B cell (primary cell): ENCODE measurements around the gene TCERG1L. TPM values are rescaled to one million over a fixed set of nuclear protein-coding genes. Genes with fewer than 3 reads are reported as not detected.
"Not testable (repeated sequence)": the region's sequence is repeated elsewhere in the genome, so short reads cannot be mapped to it uniquely, and the experiment has no call there.

Experiments used
- ATAC-seq: fragments of 200-7000 bp; cut with Tn5 transposase; one replicate; pipeline ENCODE4 v1.10.0; 2021; ENCODE audit warnings: low read depth, mild to moderate bottlenecking, moderate number of reproducible peaks, moderate library complexity
- CTCF ChIA-PET: fragments of 350-600 bp; sonication (Branson Sonifier 250); formaldehyde crosslinking; loops from one replicate; lab custom pipeline; 2021; ENCODE audit warnings: antibody characterized with exemption, inconsistent platforms; lab: Charles Lee
- POLR2A ChIA-PET: fragments of 350-600 bp; sonication (Branson Sonifier 250); formaldehyde crosslinking; loops from one replicate; lab custom pipeline; 2021; ENCODE audit warnings: antibody characterized with exemption; lab: Charles Lee
- DNase-seq: peaks from one replicate; pipeline ENCODE4 v3.0.0; 2013
- H2AFZ ChIP-seq: 2 replicates; pipeline ENCODE4 v1.6.1; 2012; ENCODE audit warnings: mild to moderate bottlenecking, low read depth, low read length; ENCODE audit not compliant: insufficient read depth, poor library complexity, severe bottlenecking
- H3K27ac ChIP-seq, 2 donors: 1 replicate in 1 of 2; 2 replicates in 1 of 2; pipeline ENCODE4 v1.5.1; 2012 to 2013; ENCODE audit warnings: low read length in 2 of 2, mild to moderate bottlenecking in 2 of 2, moderate library complexity in 1 of 2
- H3K27me3 ChIP-seq, 4 experiments: fragments of 200-600 bp in 1 of 4; sonication (generic) in 1 of 4; replicated peaks in 1 of 4; 1 replicate in 2 of 4; 2 replicates in 2 of 4; pipeline versions ENCODE4 v1.6.1 to v1.7.0; 2013 to 2016; ENCODE audit warnings: low read length in 3 of 4, mild to moderate bottlenecking in 2 of 4, mixed read lengths in 1 of 4, moderate library complexity in 1 of 4; ENCODE audit not compliant: insufficient read depth in 4 of 4, control insufficient read depth in 3 of 4; ENCODE audit errors: control extremely low read depth in 1 of 4
- H3K36me3 ChIP-seq, 2 experiments: replicated peaks in 1 of 2; 1 replicate in 1 of 2; 2 replicates in 1 of 2; pipeline versions ENCODE4 v1.6.1 to v1.7.1; 2013; ENCODE audit warnings: low read length in 1 of 2; ENCODE audit not compliant: insufficient read depth in 2 of 2, control insufficient read depth in 1 of 2; ENCODE audit errors: control extremely low read depth in 1 of 2, extremely low read depth in 1 of 2
- H3K4me1 ChIP-seq, 2 donors: fragments of 200-600 bp in 1 of 2; sonication (generic) in 1 of 2; 1 replicate in 1 of 2; 2 replicates in 1 of 2; pipeline versions ENCODE4 v1.5.1 to v1.6.1; 2013 to 2017; ENCODE audit warnings: low read length in 2 of 2; ENCODE audit not compliant: control insufficient read depth in 2 of 2, insufficient read depth in 2 of 2
- H3K4me2 ChIP-seq: replicated peaks from 2 replicates; pipeline ENCODE3; 2012; ENCODE audit warnings: mild to moderate bottlenecking, low read depth, low read length; ENCODE audit not compliant: poor library complexity, severe bottlenecking
- H3K4me3 ChIP-seq, 5 experiments: fragments of 200-600 bp in 1 of 5; sonication (generic) in 1 of 5; 1 replicate in 3 of 5; 2 replicates in 2 of 5; pipeline versions ENCODE4 v1.5.1 to v1.7.0; 2011 to 2016; ENCODE audit warnings: low read length in 4 of 5, mild to moderate bottlenecking in 4 of 5, low read depth in 2 of 5, control low read depth in 1 of 5, moderate library complexity in 1 of 5; ENCODE audit not compliant: insufficient read depth in 1 of 5; ENCODE audit errors: control extremely low read depth in 1 of 5, extremely low read depth in 1 of 5
- H3K79me2 ChIP-seq: fragments of 200-600 bp; sonication (generic); one replicate; pipeline ENCODE4 v1.6.0; 2016; ENCODE audit warnings: low read length; ENCODE audit not compliant: control insufficient read depth, insufficient read depth
- H3K9ac ChIP-seq: fragments of 200-600 bp; sonication (generic); 2 replicates; pipeline ENCODE4 v1.6.1; 2017; ENCODE audit warnings: mild to moderate bottlenecking, low read length, moderate library complexity
- H3K9me3 ChIP-seq, 3 donors: one replicate each; pipeline versions ENCODE4 v1.6.1 to v1.7.1; 2013; ENCODE audit warnings: low read length in 2 of 3; ENCODE audit not compliant: control insufficient read depth in 2 of 3, insufficient read depth in 1 of 3; ENCODE audit errors: control extremely low read depth in 1 of 3
- H4K20me1 ChIP-seq: 2 replicates; pipeline ENCODE4 v1.6.0; 2012; ENCODE audit warnings: mild to moderate bottlenecking, low read length; ENCODE audit not compliant: insufficient read depth, control insufficient read depth, poor library complexity, severe bottlenecking
- H3K27ac Mint-ChIP-seq: one replicate; pipeline ENCODE4 v1.8.0; 2021; ENCODE audit warnings: mixed read lengths
- H3K27me3 Mint-ChIP-seq: one replicate; pipeline ENCODE4 v1.8.0; 2021; ENCODE audit warnings: mixed read lengths
- H3K4me1 Mint-ChIP-seq: one replicate; pipeline ENCODE4 v1.8.0; 2021; ENCODE audit warnings: mixed read lengths
- H3K4me3 Mint-ChIP-seq: one replicate; pipeline ENCODE4 v1.8.0; 2021; ENCODE audit warnings: mixed read lengths
- H3K9me3 Mint-ChIP-seq: one replicate; pipeline ENCODE4 v1.8.0; 2022; ENCODE audit warnings: mixed read lengths; ENCODE audit not compliant: insufficient read depth
- EZH2 ChIP-seq: IDR thresholded peaks from 2 replicates; pipeline ENCODE4 v1.6.1; 2012; ENCODE audit warnings: borderline replicate concordance, low read depth, mild to moderate bottlenecking, moderate library complexity, low read length; ENCODE audit not compliant: insufficient read depth, poor library complexity, severe bottlenecking
- WGBS: methylation state at CpG from one replicate; pipeline ENCODE4 v1.1.5; 2013; ENCODE audit warnings: missing lambda C conversion rate; ENCODE audit not compliant: insufficient coverage; 5-methylcytosine and 5-hydroxymethylcytosine counted together
- intact Hi-C: fragments of 100-400 bp; cut with micrococcal nuclease; formaldehyde crosslinking; loops from one replicate; pipeline ENCODE4 v1.10.0; 2022
- polyA plus RNA-seq: library from polyadenylated mRNA; depleted of rRNA; stranded (reverse); fragments of >200 nt; gene quantifications from 2 replicates; pipeline ENCODE4 v1.2.3, GENCODE V29; 2012
- total RNA-seq, 2 donors: library from RNA; stranded (reverse); fragments of 120-200 nt in 1 of 2; gene quantifications; 1 replicate in 1 of 2; 2 replicates in 1 of 2; pipeline versions ENCODE4 v1.2.3 to v1.2.4, GENCODE V29; 2013 to 2022
- TF ChIP-seq, protein P1 (sequence below): fragments of 200-600 bp; IDR thresholded peaks from one replicate; pipeline ENCODE4 v1.8.0; 2022; ENCODE audit warnings: antibody characterized with exemption, mild to moderate bottlenecking

The TCERG1L gene
- total and polyA plus RNA-seq, 2 donors (not counting 1 experiment from before 2014, with no cell fraction given), result 0.10 TPM; not detected in 1

DNA sequence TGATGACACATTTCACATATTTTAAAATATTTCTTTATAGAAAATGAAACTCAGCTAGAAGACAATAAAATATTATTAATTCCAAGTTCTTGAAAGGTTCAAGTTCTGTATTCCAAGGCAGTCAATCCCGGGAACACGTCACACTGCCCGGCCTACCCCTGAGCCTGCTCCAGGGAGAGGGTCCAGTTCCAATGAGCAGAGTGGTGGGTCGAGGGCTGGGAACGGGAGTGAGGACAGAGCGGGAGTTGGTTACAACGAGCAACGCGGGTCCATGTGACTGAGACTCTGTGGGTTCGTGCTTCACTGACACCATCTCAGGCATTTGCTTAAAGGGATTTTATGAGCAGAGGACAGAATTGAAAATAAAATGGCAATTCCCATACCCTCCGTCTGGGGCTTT, 209.4 kb downstream of the TCERG1L start:
- no peaks in the 10 kb centered on the region for H3K4me1 ChIP-seq
- no peak overlapping the region for H3K4me2 ChIP-seq
- ATAC-seq, result no peak
- H3K36me3 ChIP-seq, result no peaks in the 10 kb centered on the region
- H3K27ac ChIP-seq, result no peak overlapping the region
- intact Hi-C loops, result no loop called here
- Mint-ChIP-seq H3K27ac (no peak overlapping the region), H3K4me3 (no peak overlapping the region), H3K9me3 (no peaks in the 10 kb centered on the region), H3K27me3 (no peaks in the 10 kb centered on the region), H3K4me1 (no peaks in the 10 kb centered on the region)
- ChIA-PET POLR2A (no interaction called here), CTCF (no interaction called here)
- H3K27me3 ChIP-seq, result no peaks in the 10 kb centered on the region
- no peaks in the 10 kb centered on the region for H3K79me2 ChIP-seq
- H4K20me1 ChIP-seq, result no peaks in the 10 kb centered on the region
- H2AFZ ChIP-seq, result no peak overlapping the region
- H3K4me3 ChIP-seq, result no peak overlapping the region
- 94% methylated on average over 7 of the region's 11 CpGs for WGBS
- no peak for TF ChIP-seq EZH2
- TF ChIP-seq, protein P1, sequence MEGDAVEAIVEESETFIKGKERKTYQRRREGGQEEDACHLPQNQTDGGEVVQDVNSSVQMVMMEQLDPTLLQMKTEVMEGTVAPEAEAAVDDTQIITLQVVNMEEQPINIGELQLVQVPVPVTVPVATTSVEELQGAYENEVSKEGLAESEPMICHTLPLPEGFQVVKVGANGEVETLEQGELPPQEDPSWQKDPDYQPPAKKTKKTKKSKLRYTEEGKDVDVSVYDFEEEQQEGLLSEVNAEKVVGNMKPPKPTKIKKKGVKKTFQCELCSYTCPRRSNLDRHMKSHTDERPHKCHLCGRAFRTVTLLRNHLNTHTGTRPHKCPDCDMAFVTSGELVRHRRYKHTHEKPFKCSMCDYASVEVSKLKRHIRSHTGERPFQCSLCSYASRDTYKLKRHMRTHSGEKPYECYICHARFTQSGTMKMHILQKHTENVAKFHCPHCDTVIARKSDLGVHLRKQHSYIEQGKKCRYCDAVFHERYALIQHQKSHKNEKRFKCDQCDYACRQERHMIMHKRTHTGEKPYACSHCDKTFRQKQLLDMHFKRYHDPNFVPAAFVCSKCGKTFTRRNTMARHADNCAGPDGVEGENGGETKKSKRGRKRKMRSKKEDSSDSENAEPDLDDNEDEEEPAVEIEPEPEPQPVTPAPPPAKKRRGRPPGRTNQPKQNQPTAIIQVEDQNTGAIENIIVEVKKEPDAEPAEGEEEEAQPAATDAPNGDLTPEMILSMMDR, result no peak
- H3K9me3 ChIP-seq, result peaks cover 0 to 12% (median 0%) of the 10 kb centered on the region in 3 donors
- no peak overlapping the region for H3K9ac ChIP-seq
- DNase-seq, result no peak

DNA sequence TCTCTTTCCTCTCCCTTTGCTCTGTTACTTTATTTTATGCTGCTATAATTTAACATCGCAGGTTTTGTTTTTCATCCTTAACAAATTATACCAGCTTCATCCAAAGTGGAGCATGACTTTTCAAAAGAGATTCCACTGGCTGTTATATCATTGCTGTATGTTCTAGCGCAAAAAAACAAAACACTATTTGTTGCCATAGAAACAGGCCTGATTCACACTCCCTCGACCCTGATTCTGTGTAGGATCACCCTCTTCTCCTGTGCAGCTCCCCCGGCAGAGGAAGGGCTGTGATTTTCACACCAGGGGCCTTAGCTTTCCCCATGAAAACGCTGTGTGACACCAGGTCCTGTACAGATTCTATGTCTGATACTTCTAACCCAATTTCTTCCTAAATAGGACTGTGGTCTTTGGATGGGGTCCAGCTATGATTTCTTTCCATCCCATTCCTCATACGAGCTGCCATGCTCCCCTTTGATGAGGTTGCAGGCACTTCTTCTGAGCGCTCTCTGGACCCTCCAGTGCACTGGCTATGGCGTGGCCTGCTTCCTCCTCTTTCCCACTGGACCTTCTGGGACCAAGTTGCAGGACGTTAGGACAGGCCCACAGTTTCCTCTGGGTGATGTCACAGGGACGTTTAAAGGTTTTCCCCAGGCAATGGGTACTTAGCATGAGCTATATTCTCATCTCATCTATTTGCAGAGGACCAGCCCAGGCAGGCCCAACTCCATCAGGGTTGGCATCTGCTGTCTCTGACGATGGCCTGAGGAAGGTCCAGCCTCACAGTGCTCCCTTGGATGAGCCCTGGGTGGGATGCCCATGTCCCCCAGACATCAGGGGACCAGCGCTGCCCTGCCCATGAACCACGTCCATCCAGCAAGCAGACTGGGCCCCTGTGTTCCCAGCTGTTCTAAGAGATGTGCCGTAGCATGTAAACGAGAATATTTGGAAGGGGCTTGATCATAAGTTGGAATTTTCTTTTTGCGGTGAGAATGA, 210.8 kb downstream of the TCERG1L start:
- H3K4me3 ChIP-seq, H3K27ac Mint-ChIP-seq, H3K79me2 ChIP-seq, H3K9ac ChIP-seq, H4K20me1 ChIP-seq, H2AFZ ChIP-seq, intact Hi-C loops, DNase-seq, H3K27ac ChIP-seq, H3K9me3 Mint-ChIP-seq, H3K27me3 Mint-ChIP-seq, POLR2A ChIA-PET, H3K4me3 Mint-ChIP-seq, H3K4me2 ChIP-seq, H3K27me3 ChIP-seq, CTCF ChIA-PET, H3K4me1 ChIP-seq, ATAC-seq, H3K36me3 ChIP-seq, H3K9me3 ChIP-seq, H3K4me1 Mint-ChIP-seq: not testable (repeated sequence)
- 74% methylated on average over 14 of the region's 16 CpGs for WGBS
